RWPE1 (cell line): ENCODE data around the gene CEMIP.

Experiments used
- CTCF ChIA-PET: fragments of 350-600 bp; sonication (Branson Sonifier 250); formaldehyde crosslinking; extraction: SDS; loops from one replicate; lab custom pipeline; 2021; lab: Yijun Ruan, JAX
- POLR2A ChIA-PET: fragments of 400-600 bp; formaldehyde crosslinking; extraction: SDS; loops from one replicate; lab custom pipeline; 2020; ENCODE audit warnings: antibody characterized with exemption; ENCODE audit not compliant: low non-redundant PET; lab: Yijun Ruan, JAX
- DNase-seq: peaks from one replicate; pipeline ENCODE4 v3.0.0; 2012; ENCODE audit warnings: low spot score
- H3K27ac ChIP-seq: fragments of 450-650 bp; 2 replicates; pipeline ENCODE4 v1.5.1; 2017
- CTCF ChIP-seq: fragments of 450-650 bp; conservative IDR thresholded peaks from 2 replicates; pipeline ENCODE4 v1.5.1; 2017; ENCODE audit warnings: low read depth, mild to moderate bottlenecking

Gene CEMIP

GRCh38 chr15:80915472-80915871, 136.3 kb downstream of the CEMIP start:
- TF ChIP-seq CTCF = no peak
- CTCF ChIA-PET = no interaction called here
- H3K27ac ChIP-seq = no peak overlapping the region
- no peak for DNase-seq
- POLR2A ChIA-PET = no interaction called here

- no peak for DNase-seq
- POLR2A ChIA-PET = interaction anchor here (0.6 kb wide), 1 partner anchor 1830 kb away, joined by 3 read pairs; no protein-coding TSS in a partner anchor
- no peak for TF ChIP-seq CTCF
- H3K27ac ChIP-seq = no peak overlapping the region
- CTCF ChIA-PET = no interaction called here
These were observed 136.9 kb downstream of the CEMIP start for GRCh38 chr15:80916056-80916455.

- ChIA-PET POLR2A (no interaction called here), CTCF (no interaction called here)
- no peak for DNase-seq
- no peak for TF ChIP-seq CTCF
- H3K27ac ChIP-seq = no peak overlapping the region
These were observed 139.1 kb downstream of the CEMIP start for GRCh38 chr15:80918196-80918783.

GRCh38 chr15:80920271-80920699, 141.1 kb downstream of the CEMIP start:
- ChIA-PET POLR2A (no interaction called here), CTCF (no interaction called here)
- TF ChIP-seq CTCF = no peak
- no peak for DNase-seq
- no peak overlapping the region for H3K27ac ChIP-seq

GRCh38 chr15:80921736-80922410, 142.7 kb downstream of the CEMIP start:
- no peak overlapping the region for H3K27ac ChIP-seq
- DNase-seq = no peak
- ChIA-PET CTCF (interaction anchor here (0.6 kb wide), 1 partner anchor 23 kb away, joined by 4 read pairs; no protein-coding TSS in a partner anchor), POLR2A (no interaction called here)
- no peak for TF ChIP-seq CTCF

- TF ChIP-seq CTCF = no peak
- no peak overlapping the region for H3K27ac ChIP-seq
- no peak for DNase-seq
- CTCF ChIA-PET = no interaction called here
- POLR2A ChIA-PET = no interaction called here
These were observed 144.5 kb downstream of the CEMIP start for GRCh38 chr15:80923668-80924067.
